GM12878 (cell line): Measurements from ENCODE around the gene CORO7. TPM values are rescaled to one million over a fixed set of nuclear protein-coding genes. Genes with fewer than 3 reads are reported as not detected.

Experiments used
- ATAC-seq: fragments of 200-7000 bp; cut with Tn5 transposase; 3 replicates; pipeline ENCODE4 v1.9.1; 2020; ENCODE audit warnings: mild to moderate bottlenecking, moderate library complexity
- BruUV-seq: library from RNA; stranded (reverse); fragments of 400-500 nt; replicated peaks from 2 replicates; lab custom pipeline; 2021; lab: Mats Ljungman, UMichigan
- CTCF ChIA-PET: fragments of 300-600 bp; sonication (Branson Sonifier 250); formaldehyde crosslinking; extraction: SDS; loops from one replicate; lab custom pipeline; 2021; ENCODE audit warnings: inconsistent platforms; lab: Yijun Ruan, JAX
- POLR2A ChIA-PET: fragments of 350-600 bp; formaldehyde crosslinking; extraction: SDS; loops from one replicate; lab custom pipeline; 2021; ENCODE audit warnings: inconsistent platforms; lab: Charles Lee
- RAD21 ChIA-PET: fragments of 300-600 bp; sonication (Branson Sonifier 250); formaldehyde crosslinking; loops from one replicate; lab custom pipeline; 2023; ENCODE audit warnings: antibody characterized with exemption; ENCODE audit not compliant: unreplicated experiment; lab: Charles Lee
- SMC1A ChIA-PET: fragments of 300-600 bp; sonication (Branson Sonifier 250); formaldehyde crosslinking; loops from one replicate; lab custom pipeline; 2023; ENCODE audit not compliant: unreplicated experiment, uncharacterized antibody; lab: Charles Lee
- DNase-seq: peaks from one replicate; pipeline ENCODE4 v3.0.0-alpha.2; 2011; ENCODE audit warnings: low read depth, low spot score
- FAIRE-seq: peaks from 3 replicates; lab custom pipeline; 2011; peaks lifted over from hg19 to GRCh38; lab: Jason Lieb, UNC
- H2AFZ ChIP-seq: 2 replicates; pipeline ENCODE4 v1.6.0; 2011; ENCODE audit warnings: low read depth, low read length, control low read depth; ENCODE audit not compliant: control insufficient read depth
- H3K27ac ChIP-seq: 2 replicates; pipeline ENCODE4 v1.5.1; 2011; ENCODE audit warnings: control low read depth; ENCODE audit not compliant: control insufficient read depth, insufficient read depth
- H3K27me3 ChIP-seq, 2 experiments: replicated peaks in 1 of 2; 2 replicates each; pipeline versions ENCODE4 v1.6.0 to v1.6.1; 2011; ENCODE audit warnings: low read length in 1 of 2; ENCODE audit not compliant: control insufficient read depth in 2 of 2, insufficient read depth in 2 of 2
- H3K36me3 ChIP-seq, 2 experiments: 2 replicates each; pipeline ENCODE4 v1.5.1; 2011; ENCODE audit warnings: low read length in 1 of 2; ENCODE audit not compliant: control insufficient read depth in 2 of 2, insufficient read depth in 2 of 2
- H3K4me1 ChIP-seq: 2 replicates; pipeline ENCODE4 v1.6.1; 2011; ENCODE audit warnings: mild to moderate bottlenecking, low read length, moderate library complexity, mixed read lengths; ENCODE audit not compliant: control insufficient read depth, insufficient read depth
- H3K4me2 ChIP-seq: 2 replicates; pipeline ENCODE4 v1.6.0; 2011; ENCODE audit warnings: control low read depth; ENCODE audit not compliant: control insufficient read depth, insufficient read depth
- H3K4me3 ChIP-seq: fragments of 200-600 bp; sonication (generic); 2 replicates; pipeline ENCODE4 v1.5.1; 2016
- H3K79me2 ChIP-seq: 2 replicates; pipeline ENCODE4 v1.6.0; 2011; ENCODE audit warnings: low read length; ENCODE audit not compliant: control insufficient read depth, insufficient read depth
- H3K9ac ChIP-seq: 2 replicates; pipeline ENCODE4 v1.8.0; 2011; ENCODE audit warnings: low read length, control low read depth, mixed read lengths; ENCODE audit not compliant: control insufficient read depth, insufficient read depth
- H3K9me3 ChIP-seq: replicated peaks from 3 replicates; pipeline ENCODE4 v1.5.1; 2011; ENCODE audit warnings: mild to moderate bottlenecking, low read length; ENCODE audit not compliant: control insufficient read depth, insufficient read depth
- H4K20me1 ChIP-seq: 2 replicates; pipeline ENCODE4 v1.6.0; 2011; ENCODE audit not compliant: control insufficient read depth, insufficient read depth
- CBFB ChIP-seq: IDR thresholded peaks from 2 replicates; pipeline ENCODE4 v1.6.1; 2016; ENCODE audit warnings: antibody characterized with exemption, low read depth
- CTCF ChIP-seq, 3 experiments: IDR thresholded peaks in 2 of 3; conservative IDR thresholded peaks in 1 of 3; 2 replicates each; pipeline ENCODE4 v1.5.1; 2011; ENCODE audit warnings: low read depth in 3 of 3, low read length in 3 of 3, mild to moderate bottlenecking in 3 of 3, control low read depth in 2 of 3, moderate library complexity in 2 of 3, inconsistent platforms in 1 of 3, mixed read lengths in 1 of 3; ENCODE audit not compliant: control insufficient read depth in 2 of 3, insufficient read depth in 1 of 3; ENCODE audit errors: extremely low read depth in 1 of 3
- MYB ChIP-seq: fragments of 150-350 bp; IDR thresholded peaks from 2 replicates; pipeline ENCODE4 v1.6.1; 2014; ENCODE audit warnings: mild to moderate bottlenecking, low read depth, low read length, borderline replicate concordance
- MYC ChIP-seq: IDR thresholded peaks from 2 replicates; pipeline ENCODE4 v1.6.1; 2011; ENCODE audit warnings: mild to moderate bottlenecking, low read length, moderate library complexity, inconsistent platforms; ENCODE audit not compliant: insufficient read depth, insufficient replicate concordance, insufficient read length, severe bottlenecking
- POLR2AphosphoS5 ChIP-seq: IDR thresholded peaks from 2 replicates; pipeline ENCODE4 v1.6.1; 2011; ENCODE audit warnings: mild to moderate bottlenecking, low read length, inconsistent platforms
- RAD21 ChIP-seq: IDR thresholded peaks from 2 replicates; pipeline ENCODE4 v1.6.1; 2011; ENCODE audit warnings: mild to moderate bottlenecking, low read depth, low read length, moderate library complexity; ENCODE audit not compliant: insufficient read depth
- RUNX3 ChIP-seq: IDR thresholded peaks from 2 replicates; pipeline ENCODE4 v1.6.1; 2012; ENCODE audit warnings: low read length, inconsistent platforms
- WGBS: methylation state at CpG from one replicate; pipeline ENCODE4 v1.1.6; 2016; ENCODE audit warnings: low lambda C conversion rate; ENCODE audit not compliant: insufficient replicate concordance, insufficient coverage; ENCODE audit errors: missing lambda C conversion rate; 5-methylcytosine and 5-hydroxymethylcytosine counted together
- in situ Hi-C: fragments of 300-500 bp; cut with MboI; formaldehyde crosslinking; loops from 9 replicates; pipeline ENCODE4 v1.14.3; 2018; ENCODE audit warnings: mixed read lengths
- intact Hi-C: fragments of 100-400 bp; cut with micrococcal nuclease; formaldehyde crosslinking; loops from one replicate; pipeline ENCODE4 v1.14.2; 2022; ENCODE audit not compliant: unreplicated experiment
- polyA plus RNA-seq, 11 experiments: library from polyadenylated mRNA; depleted of rRNA in 4 of 11; unstranded in 6 of 11; stranded (reverse) in 5 of 11; fragments of >200 nt; fragmentation: Nextera tagmentation in 4 of 11; fragmentation: Illumina TruSeq in 1 of 11; extraction: Ambion mirVana in 4 of 11; extraction: Trizol in 1 of 11; gene quantifications; 1 replicate in 1 of 11; 2 replicates in 10 of 11; pipeline versions ENCODE4 v1.2.1 to v1.2.3, GENCODE V29; 2011 to 2016; ENCODE audit warnings: inconsistent platforms in 2 of 11, missing spikeins in 2 of 11, low read depth in 1 of 11
- total RNA-seq, 4 experiments: library from RNA; depleted of rRNA in 3 of 4; stranded (reverse); fragments of >200 nt in 3 of 4; fragmentation: Illumina TruSeq in 1 of 4; extraction: Trizol in 1 of 4; gene quantifications; 2 replicates each; pipeline versions ENCODE4 v1.2.1 to v1.2.3, GENCODE V29; 2013 to 2021

The CORO7 gene
- total and polyA plus RNA-seq, 10 of the 15 experiments (the other 5 are each of a cell fraction or from before 2014, with no cell fraction given) = 0.64 to 89.2 (median 43.7) TPM

- Histone ChIP-seq H3K4me3 (no peak overlapping the region), H4K20me1 (no peaks in the 10 kb centered on the region), H3K9ac (no peak overlapping the region), H3K36me3 (peaks cover 24 to 33% of the 10 kb centered on the region in 2 experiments; a peak in 3 of 4 replicates), H2AFZ (no peak overlapping the region), H3K79me2 (no peaks in the 10 kb centered on the region), H3K4me2 (no peak overlapping the region), H3K27ac (no peak overlapping the region), H3K9me3 (no peaks in the 10 kb centered on the region), H3K27me3 (no peaks in the 10 kb centered on the region), H3K4me1 (no peaks in the 10 kb centered on the region)
- POLR2A ChIA-PET = no interaction called here
- TF ChIP-seq RUNX3 (peak; percentile 35; the same call in 1 of the 2 replicates), POLR2AphosphoS5 (peak; percentile 45; the same call in 1 of the 2 replicates), MYB (no peak), RAD21 (0 out of 2 replicates have a peak, but pooled peaks have one; percentile 5), MYC (no peak), CTCF (IDR thresholded peaks at IDR 0.05 in 2 of 3, conservative IDR thresholded peaks at IDR 0.05 in 1 of 3; ENCODE audit: control insufficient read depth in 2 of 3, extremely low read depth in 1 of 3, insufficient read depth in 1 of 3, low read depth in 3 of 3, low read length in 3 of 3) (peak; percentile 26 to 64 (median 55); a peak in 5 of 6 replicates), CBFB (no peak)
- intact Hi-C loops = loop anchor here (5.0 kb wide), 1 partner anchor 97 kb away; no protein-coding TSS in a partner anchor
- in situ Hi-C loops = no loop called here
- DNase-seq (no peak), FAIRE-seq (no peak), ATAC-seq (peak; percentile 54)
- 78% methylated on average over 20 of the region's 20 CpGs for WGBS
- BruUV-seq = TSS peak; percentile 30
- RAD21 ChIA-PET = interaction anchor here (2.1 to 2.7 kb wide), 3 partner anchors 10 to 115 kb away, joined by 9 to 11 read pairs (median 11); no protein-coding TSS in a partner anchor
- CTCF ChIA-PET = interaction anchor here (0.5 to 3.9 kb wide), 14 partner anchors 9 to 150 kb away, joined by 3 to 30 read pairs (median 8); partner anchors contain the start of genes CORO7 and PAM16
- SMC1A ChIA-PET = interaction anchor here (1.2 to 2.3 kb wide), 2 partner anchors 46 to 95 kb away, joined by 3 to 11 read pairs; no protein-coding TSS in a partner anchor
These were observed 12.0 kb downstream of the CORO7 start for GRCh38 chr16:4404247-4404966.
